Sigmoid colon (tissue), 4 donors: ENCODE measurements around the gene JAK2.

Experiments used
- POLR2A ChIP-seq, 2 donors: fragments of 450-650 bp; IDR thresholded peaks; one replicate each; pipeline ENCODE4 v1.6.1; 2016; ENCODE audit warnings: antibody characterized with exemption in 2 of 2, mild to moderate bottlenecking in 2 of 2, moderate library complexity in 2 of 2
- POLR2AphosphoS5 ChIP-seq, 4 donors: sonication (generic); formaldehyde crosslinking; IDR thresholded peaks; one replicate each; pipeline ENCODE4 v1.6.1; 2017; ENCODE audit warnings: antibody characterized with exemption in 4 of 4
- TF ChIP-seq, protein P1 (sequence below), 4 experiments: fragments of 450-650 bp in 3 of 4; fragments of 200-600 bp in 1 of 4; IDR thresholded peaks; one replicate each; pipeline ENCODE4 v1.5.1; 2016 to 2019; ENCODE audit warnings: antibody characterized with exemption in 4 of 4, mild to moderate bottlenecking in 3 of 4, moderate library complexity in 2 of 4

GRCh38 chr9:4965174-4965821 is 19.8 kb upstream of the JAK2 start:
- TF ChIP-seq POLR2A (IDR thresholded peaks at IDR 0.05) (no peak), POLR2AphosphoS5 (IDR thresholded peaks at IDR 0.05) (no peak)
- TF ChIP-seq, protein P1, sequence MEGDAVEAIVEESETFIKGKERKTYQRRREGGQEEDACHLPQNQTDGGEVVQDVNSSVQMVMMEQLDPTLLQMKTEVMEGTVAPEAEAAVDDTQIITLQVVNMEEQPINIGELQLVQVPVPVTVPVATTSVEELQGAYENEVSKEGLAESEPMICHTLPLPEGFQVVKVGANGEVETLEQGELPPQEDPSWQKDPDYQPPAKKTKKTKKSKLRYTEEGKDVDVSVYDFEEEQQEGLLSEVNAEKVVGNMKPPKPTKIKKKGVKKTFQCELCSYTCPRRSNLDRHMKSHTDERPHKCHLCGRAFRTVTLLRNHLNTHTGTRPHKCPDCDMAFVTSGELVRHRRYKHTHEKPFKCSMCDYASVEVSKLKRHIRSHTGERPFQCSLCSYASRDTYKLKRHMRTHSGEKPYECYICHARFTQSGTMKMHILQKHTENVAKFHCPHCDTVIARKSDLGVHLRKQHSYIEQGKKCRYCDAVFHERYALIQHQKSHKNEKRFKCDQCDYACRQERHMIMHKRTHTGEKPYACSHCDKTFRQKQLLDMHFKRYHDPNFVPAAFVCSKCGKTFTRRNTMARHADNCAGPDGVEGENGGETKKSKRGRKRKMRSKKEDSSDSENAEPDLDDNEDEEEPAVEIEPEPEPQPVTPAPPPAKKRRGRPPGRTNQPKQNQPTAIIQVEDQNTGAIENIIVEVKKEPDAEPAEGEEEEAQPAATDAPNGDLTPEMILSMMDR (IDR thresholded peaks at IDR 0.05), result no peak
